PC-9 (cell line): ENCODE results near the gene SVEP1. TPM values are rescaled to one million over a fixed set of nuclear protein-coding genes. Genes with fewer than 3 reads are reported as not detected.
A peak's percentile ranks its signal among the peaks of the same experiment; 100 is the strongest.

Experiments
- BruUV-seq: library from RNA; stranded (reverse); fragments of 400-500 nt; replicated peaks from 2 replicates; lab custom pipeline; 2021; lab: Mats Ljungman, UMichigan
- CTCF ChIA-PET: fragments of 300-600 bp; sonication (Branson Sonifier 250); formaldehyde crosslinking; loops from one replicate; lab custom pipeline; 2022; ENCODE audit warnings: antibody characterized with exemption; lab: Charles Lee
- POLR2A ChIA-PET: fragments of 300-600 bp; sonication (Branson Sonifier 250); formaldehyde crosslinking; loops from one replicate; lab custom pipeline; 2022; ENCODE audit warnings: antibody characterized with exemption; ENCODE audit not compliant: unreplicated experiment; lab: Charles Lee
- DNase-seq, 2 experiments: peaks; one replicate each; pipeline versions ENCODE4 v3.0.0 to v3.0.0-alpha.2; 2015 to 2022; ENCODE audit warnings: mixed read lengths in 1 of 2
- H2AFZ ChIP-seq: fragments of 200-600 bp; sonication (generic); 2 replicates; pipeline ENCODE4 v1.8.1; 2017; ENCODE audit warnings: antibody characterized with exemption
- H3F3A ChIP-seq: fragments of 200-600 bp; sonication (generic); 2 replicates; pipeline ENCODE4 v1.8.1; 2017; ENCODE audit warnings: antibody characterized with exemption, mild to moderate bottlenecking, low read depth; ENCODE audit not compliant: insufficient read depth
- H3K27ac ChIP-seq: fragments of 200-600 bp; sonication (generic); 2 replicates; pipeline ENCODE4 v1.6.1; 2016; ENCODE audit warnings: mixed run types
- H3K27me3 ChIP-seq: fragments of 200-600 bp; sonication (generic); 2 replicates; pipeline ENCODE4 v1.6.1; 2016; ENCODE audit warnings: low read depth, mixed run types; ENCODE audit not compliant: insufficient read depth
- H3K36me3 ChIP-seq: fragments of 200-600 bp; sonication (generic); 2 replicates; pipeline ENCODE4 v1.6.1; 2016; ENCODE audit warnings: low read depth, mixed run types
- H3K4me1 ChIP-seq: fragments of 200-600 bp; sonication (generic); replicated peaks from 2 replicates; pipeline ENCODE4 v1.6.1; 2016; ENCODE audit warnings: mixed run types; ENCODE audit not compliant: insufficient read depth
- H3K4me2 ChIP-seq: fragments of 200-600 bp; sonication (generic); 2 replicates; pipeline ENCODE4 v1.6.1; 2017; ENCODE audit warnings: mixed run types
- H3K4me3 ChIP-seq: fragments of 200-600 bp; sonication (generic); 2 replicates; pipeline ENCODE4 v1.6.1; 2016; ENCODE audit warnings: mixed run types
- H3K79me2 ChIP-seq: fragments of 200-600 bp; sonication (generic); 2 replicates; pipeline ENCODE4 v1.6.1; 2017; ENCODE audit warnings: low read depth, mixed run types
- H3K9me2 ChIP-seq: fragments of 200-600 bp; sonication (generic); 2 replicates; pipeline ENCODE4 v1.8.1; 2017; ENCODE audit warnings: mild to moderate bottlenecking; ENCODE audit not compliant: insufficient read depth
- H3K9me3 ChIP-seq: fragments of 200-600 bp; sonication (generic); 2 replicates; pipeline ENCODE4 v1.8.1; 2016; ENCODE audit warnings: low read depth; ENCODE audit not compliant: insufficient read depth
- H4K20me1 ChIP-seq: fragments of 200-600 bp; sonication (generic); 2 replicates; pipeline ENCODE4 v1.8.1; 2017; ENCODE audit not compliant: insufficient read depth
- EZH2 ChIP-seq: fragments of 200-600 bp; sonication (generic); IDR thresholded peaks from 2 replicates; pipeline ENCODE4 v1.8.0; 2017; ENCODE audit warnings: antibody characterized with exemption, low read depth
- intact Hi-C: fragments of 100-400 bp; cut with micrococcal nuclease; formaldehyde crosslinking; loops from one replicate; pipeline ENCODE4 v1.10.0; 2022; ENCODE audit not compliant: unreplicated experiment
- total RNA-seq: library from RNA; stranded (reverse); gene quantifications from 2 replicates; pipeline ENCODE4 v1.2.3, GENCODE V29; 2021
- TF ChIP-seq, protein P1 (sequence below): fragments of 200-600 bp; sonication (generic); conservative IDR thresholded peaks from 2 replicates; pipeline ENCODE4 v1.6.1; 2017; ENCODE audit warnings: mixed run types, antibody characterized with exemption, mild to moderate bottlenecking, moderate library complexity

The SVEP1 gene
- total RNA-seq, 1 experiment from 2014 or later, result 3.3 TPM

DNA sequence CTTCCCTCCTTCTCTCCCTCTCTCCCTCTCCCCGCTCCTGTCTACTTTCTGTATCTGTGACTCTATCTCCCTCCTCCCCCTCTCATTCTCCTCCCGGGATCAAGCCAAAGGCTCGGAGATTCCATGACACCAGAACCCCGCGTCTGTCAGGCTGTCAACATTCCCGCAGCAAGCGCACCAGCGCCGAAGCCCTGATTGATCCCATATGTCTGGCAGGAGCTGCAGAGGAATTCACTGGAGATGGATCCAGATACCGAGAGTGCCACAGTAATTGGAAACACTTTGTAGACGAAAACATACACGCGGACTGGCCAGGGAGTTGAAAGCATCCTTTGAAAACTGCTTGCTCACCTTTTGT, 300 bp upstream of the SVEP1 start:
- peak overlapping the region; percentile 96 for H2AFZ ChIP-seq
- H3F3A ChIP-seq, result peaks cover 25% of the 10 kb centered on the region
- peak overlapping the region; percentile 65 for H3K4me3 ChIP-seq
- BruUV-seq, result TSS peak; percentile 79
- peaks cover 62% of the 10 kb centered on the region for H3K4me1 ChIP-seq
- H3K27me3 ChIP-seq, result no peaks in the 10 kb centered on the region
- intact Hi-C loops, result loop anchor here (2.0 to 10.0 kb wide), 2 partner anchors 43 to 225 kb away; no protein-coding TSS in a partner anchor
- no peak for TF ChIP-seq EZH2
- TF ChIP-seq, protein P1, sequence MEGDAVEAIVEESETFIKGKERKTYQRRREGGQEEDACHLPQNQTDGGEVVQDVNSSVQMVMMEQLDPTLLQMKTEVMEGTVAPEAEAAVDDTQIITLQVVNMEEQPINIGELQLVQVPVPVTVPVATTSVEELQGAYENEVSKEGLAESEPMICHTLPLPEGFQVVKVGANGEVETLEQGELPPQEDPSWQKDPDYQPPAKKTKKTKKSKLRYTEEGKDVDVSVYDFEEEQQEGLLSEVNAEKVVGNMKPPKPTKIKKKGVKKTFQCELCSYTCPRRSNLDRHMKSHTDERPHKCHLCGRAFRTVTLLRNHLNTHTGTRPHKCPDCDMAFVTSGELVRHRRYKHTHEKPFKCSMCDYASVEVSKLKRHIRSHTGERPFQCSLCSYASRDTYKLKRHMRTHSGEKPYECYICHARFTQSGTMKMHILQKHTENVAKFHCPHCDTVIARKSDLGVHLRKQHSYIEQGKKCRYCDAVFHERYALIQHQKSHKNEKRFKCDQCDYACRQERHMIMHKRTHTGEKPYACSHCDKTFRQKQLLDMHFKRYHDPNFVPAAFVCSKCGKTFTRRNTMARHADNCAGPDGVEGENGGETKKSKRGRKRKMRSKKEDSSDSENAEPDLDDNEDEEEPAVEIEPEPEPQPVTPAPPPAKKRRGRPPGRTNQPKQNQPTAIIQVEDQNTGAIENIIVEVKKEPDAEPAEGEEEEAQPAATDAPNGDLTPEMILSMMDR, result no peak
- no peaks in the 10 kb centered on the region for H3K9me2 ChIP-seq
- no peaks in the 10 kb centered on the region for H3K36me3 ChIP-seq
- no peak for DNase-seq
- H3K27ac ChIP-seq, result peak overlapping the region; percentile 99
- H3K9me3 ChIP-seq, result no peaks in the 10 kb centered on the region
- POLR2A ChIA-PET, result interaction anchor here (0.7 kb wide), 1 partner anchor 822 kb away, joined by 3 read pairs; no protein-coding TSS in a partner anchor
- CTCF ChIA-PET, result no interaction called here
- peak overlapping the region; percentile 89 for H3K4me2 ChIP-seq
- peaks cover 31% of the 10 kb centered on the region for H3K79me2 ChIP-seq
- no peaks in the 10 kb centered on the region for H4K20me1 ChIP-seq

DNA sequence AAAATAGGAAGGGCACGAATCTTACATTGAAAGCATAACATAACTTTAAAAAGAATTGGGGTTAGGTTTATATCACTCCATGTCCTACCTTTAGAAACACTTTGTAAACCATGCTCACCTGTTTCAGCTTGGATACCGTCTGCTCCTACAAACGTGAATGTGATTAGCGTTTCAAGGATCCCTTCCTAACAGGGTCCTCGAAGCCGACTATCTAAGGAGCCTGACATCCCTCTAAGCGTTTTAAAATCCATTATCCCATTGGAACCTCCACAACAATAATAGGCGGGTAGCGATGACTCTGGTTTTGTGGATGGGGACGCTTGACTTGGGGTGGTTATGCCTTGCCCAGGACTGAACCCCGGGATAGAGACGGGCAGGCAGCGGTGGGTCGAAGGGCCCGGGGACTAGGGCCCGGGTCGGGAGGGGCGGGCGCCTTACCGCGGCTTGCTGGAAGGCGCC, 937 bp downstream of the SVEP1 start:
- H3F3A ChIP-seq, result peaks cover 25% of the 10 kb centered on the region
- no peaks in the 10 kb centered on the region for H3K36me3 ChIP-seq
- H3K27ac ChIP-seq, result peak overlapping the region; percentile 99
- H3K79me2 ChIP-seq, result peaks cover 31% of the 10 kb centered on the region
- H3K9me3 ChIP-seq, result no peaks in the 10 kb centered on the region
- H3K4me3 ChIP-seq, result peak overlapping the region; percentile 65
- H3K4me1 ChIP-seq, result peaks cover 62% of the 10 kb centered on the region
- POLR2A ChIA-PET, result no interaction called here
- no peaks in the 10 kb centered on the region for H3K9me2 ChIP-seq
- CTCF ChIA-PET, result no interaction called here
- intact Hi-C loops, result loop anchor here (10.0 kb wide), 1 partner anchor 224 kb away; no protein-coding TSS in a partner anchor
- H3K27me3 ChIP-seq, result no peaks in the 10 kb centered on the region
- no TSS peak for BruUV-seq
- H3K4me2 ChIP-seq, result peak overlapping the region; percentile 89
- no peak for DNase-seq
- H4K20me1 ChIP-seq, result no peaks in the 10 kb centered on the region
- no peak for TF ChIP-seq EZH2
- TF ChIP-seq, protein P1, result no peak
- peak overlapping the region; percentile 96 for H2AFZ ChIP-seq

DNA sequence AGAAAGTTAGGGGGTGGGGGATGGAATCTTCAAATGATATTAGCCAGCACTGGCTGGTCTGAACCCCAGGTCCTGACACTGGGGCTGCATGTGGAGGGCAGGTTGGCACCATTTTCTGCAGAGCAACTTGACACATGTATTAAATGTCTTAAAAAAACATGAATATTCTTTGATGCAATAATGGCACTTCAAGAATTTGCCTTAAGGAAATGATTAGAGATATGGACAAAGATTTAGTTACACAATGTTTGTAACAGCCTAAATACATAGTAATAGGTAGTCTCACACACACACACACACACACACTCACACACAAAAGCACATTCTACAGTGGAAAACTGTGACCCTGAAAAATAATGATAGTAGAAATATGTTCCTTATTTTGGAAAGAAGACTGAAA, 3.6 kb downstream of the SVEP1 start:
- Histone ChIP-seq H4K20me1 (no peaks in the 10 kb centered on the region), H3F3A (peaks cover 11% of the 10 kb centered on the region), H3K4me2 (peak overlapping the region; percentile 89), H2AFZ (no peak overlapping the region), H3K27ac (no peak overlapping the region), H3K4me1 (peaks cover 47% of the 10 kb centered on the region), H3K27me3 (no peaks in the 10 kb centered on the region), H3K79me2 (peaks cover 31% of the 10 kb centered on the region), H3K4me3 (no peak overlapping the region), H3K9me2 (no peaks in the 10 kb centered on the region), H3K9me3 (no peaks in the 10 kb centered on the region), H3K36me3 (no peaks in the 10 kb centered on the region)
- CTCF ChIA-PET, result no interaction called here
- no TSS peak for BruUV-seq
- peak; percentile 15 to 93 for DNase-seq
- intact Hi-C loops, result loop anchor here (10.0 kb wide), 1 partner anchor 221 kb away; no protein-coding TSS in a partner anchor
- TF ChIP-seq EZH2, result no peak
- TF ChIP-seq, protein P1, result no peak
- POLR2A ChIA-PET, result interaction anchor here (0.5 to 0.7 kb wide), 3 partner anchors 16 to 525 kb away, joined by 4 to 13 read pairs (median 6); no protein-coding TSS in a partner anchor
